Measurements from ENCODE around the gene LAMTOR3.

Gene LAMTOR3

GRCh38 chr4:99894161-99894997 is at the start of gene LAMTOR3:
LAMTOR3 (minus strand) TSS chr4:99894427; CDS start chr4:99893963, 464 bp downstream.
- DNase-seq (ENCODE audit: low spot score), result peak; percentile 97

GRCh38 chr4:99938243-99938753 is 44.1 kb upstream of the LAMTOR3 start:
- DNase-seq (ENCODE audit: low spot score), result no peak

- no peak for DNase-seq (ENCODE audit: low spot score)
Measured at GRCh38 chr4:99934891-99935290, 40.7 kb upstream of the LAMTOR3 start.

GRCh38 chr4:99927566-99927965 is 33.3 kb upstream of the LAMTOR3 start:
- no peak for DNase-seq (ENCODE audit: low spot score)

GRCh38 chr4:99921174-99921573 is 26.9 kb upstream of the LAMTOR3 start:
- DNase-seq (ENCODE audit: low spot score), result no peak

- DNase-seq (ENCODE audit: low spot score), result no peak
Measured at GRCh38 chr4:99918656-99919055, 24.4 kb upstream of the LAMTOR3 start.

GRCh38 chr4:99917575-99917974 is 23.3 kb upstream of the LAMTOR3 start:
- DNase-seq (ENCODE audit: low spot score), result no peak

GRCh38 chr4:99915449-99915848 is 21.2 kb upstream of the LAMTOR3 start:
- DNase-seq (ENCODE audit: low spot score), result no peak

GRCh38 chr4:99894998-99895397 is 771 bp upstream of the LAMTOR3 start:
- DNase-seq (ENCODE audit: low spot score), result no peak

- DNase-seq (ENCODE audit: low spot score), result peak; percentile 32
Measured at GRCh38 chr4:99893839-99894160, 427 bp downstream of the LAMTOR3 start.

GRCh38 chr4:99893029-99893428 is 1.2 kb downstream of the LAMTOR3 start:
- DNase-seq (ENCODE audit: low spot score), result no peak

- DNase-seq (ENCODE audit: low spot score), result no peak
Measured at GRCh38 chr4:99891351-99891750, 2.9 kb downstream of the LAMTOR3 start.

GRCh38 chr4:99887837-99888236 is 6.4 kb downstream of the LAMTOR3 start:
- no peak for DNase-seq (ENCODE audit: low spot score)

- DNase-seq (ENCODE audit: low spot score), result no peak
Measured at GRCh38 chr4:99886146-99886545, 8.1 kb downstream of the LAMTOR3 start.

- no peak for DNase-seq (ENCODE audit: low spot score)
Measured at GRCh38 chr4:99885687-99886086, 8.5 kb downstream of the LAMTOR3 start.

GRCh38 chr4:99885063-99885664 is 9.1 kb downstream of the LAMTOR3 start:
- DNase-seq (ENCODE audit: low spot score), result peak; percentile 5

- DNase-seq (ENCODE audit: low spot score), result no peak
Measured at GRCh38 chr4:99879458-99879857, 14.8 kb downstream of the LAMTOR3 start.

- DNase-seq (ENCODE audit: low spot score), result no peak
Measured at GRCh38 chr4:99878604-99879003, 15.6 kb downstream of the LAMTOR3 start.

- DNase-seq (ENCODE audit: low spot score), result no peak
Measured at GRCh38 chr4:99876946-99877345, 17.3 kb downstream of the LAMTOR3 start.

- DNase-seq (ENCODE audit: low spot score), result no peak
Measured at GRCh38 chr4:99875071-99875470, 19.2 kb downstream of the LAMTOR3 start.

GRCh38 chr4:99872570-99872969 is 21.7 kb downstream of the LAMTOR3 start:
- DNase-seq (ENCODE audit: low spot score), result no peak

GRCh38 chr4:99868126-99868596 is 26.1 kb downstream of the LAMTOR3 start:
- DNase-seq (ENCODE audit: low spot score), result peak; percentile 65

- no peak for DNase-seq (ENCODE audit: low spot score)
Measured at GRCh38 chr4:99863804-99864203, 30.4 kb downstream of the LAMTOR3 start.
